ENCODE results near the gene TRERF1.

- no peak for TF ChIP-seq MAX (IDR thresholded peaks at IDR 0.05)
- TF ChIP-seq SAP30 (IDR thresholded peaks at IDR 0.05; ENCODE audit: insufficient read depth, insufficient replicate concordance, low read length) = no peak
- TF ChIP-seq NRF1 (IDR thresholded peaks at IDR 0.05; ENCODE audit: low read depth, low read length) = no peak
- TF ChIP-seq ZNF274 (IDR thresholded peaks at IDR 0.05; ENCODE audit: borderline replicate concordance, extremely low read depth, low read length) = no peak
- TF ChIP-seq HDAC6 (IDR thresholded peaks at IDR 0.05; ENCODE audit: low read depth, low read length) = no peak
- TF ChIP-seq TAF7 (optimal IDR thresholded peaks at IDR 0.05; ENCODE audit: borderline replicate concordance, low read depth, low read length) = no peak
- no peak for TF ChIP-seq CTCF (IDR thresholded peaks at IDR 0.05; ENCODE audit: control extremely low read depth in 1 of 3, insufficient read depth in 1 of 3, low read depth in 1 of 3, low read length in 3 of 3)
- no peak for TF ChIP-seq EZH2 (IDR thresholded peaks at IDR 0.05; ENCODE audit: low read depth, low read length, severe bottlenecking)
- TF ChIP-seq RFX5 (IDR thresholded peaks at IDR 0.05; ENCODE audit: borderline replicate concordance, low read depth, low read length) = no peak
- no peak for TF ChIP-seq ATF3 (IDR thresholded peaks at IDR 0.05; ENCODE audit: insufficient read depth, low read depth, low read length)
- TF ChIP-seq PHF8 (conservative IDR thresholded peaks at IDR 0.05; ENCODE audit: low read depth, low read length) = no peak
- no peak for TF ChIP-seq E2F6 (IDR thresholded peaks at IDR 0.05)
- TF ChIP-seq POLR2A (IDR thresholded peaks at IDR 0.05; ENCODE audit: control extremely low read depth in 1 of 2, low read depth in 2 of 2, low read length in 2 of 2) = no peak
- no peak for TF ChIP-seq CHD2 (IDR thresholded peaks at IDR 0.05; ENCODE audit: low read length)
These were observed 107.0 kb downstream of the TRERF1 start for GRCh38 chr6:42344756-42345155.

Measured in H1 (cell line).